CD4-positive, CD25-positive, alpha-beta regulatory T cell (primary cell): ENCODE results near the gene AMER3. TPM values are rescaled to one million over a fixed set of nuclear protein-coding genes. Genes with fewer than 3 reads are reported as not detected.
A peak's percentile ranks its signal among the peaks of the same experiment; 100 is the strongest.
"Not testable (repeated sequence)": the region's sequence is repeated elsewhere in the genome, so short reads cannot be mapped to it uniquely, and the experiment has no call there.

Source experiments
- ATAC-seq, 2 donors: fragments of 150-1000 bp; cut with Tn5 transposase; one replicate each; pipeline ENCODE4 v1.10.0; 2021; ENCODE audit warnings: low read depth in 2 of 2, moderate number of reproducible peaks in 2 of 2, moderate library complexity in 1 of 2
- DNase-seq, 3 donors: peaks; one replicate each; pipeline versions ENCODE4 v3.0.0 to v3.0.0-alpha.2; 2012 to 2022; ENCODE audit warnings: mixed read lengths in 1 of 3
- H3K27ac ChIP-seq: one replicate; pipeline ENCODE4 v1.7.0; 2013; ENCODE audit warnings: mild to moderate bottlenecking, low read length; ENCODE audit not compliant: insufficient read depth, poor library complexity, severe bottlenecking
- H3K27me3 ChIP-seq: one replicate; pipeline ENCODE4 v1.7.0; 2013; ENCODE audit warnings: low read length; ENCODE audit not compliant: control insufficient read depth, insufficient read depth
- H3K36me3 ChIP-seq: one replicate; pipeline ENCODE4 v1.7.0; 2013; ENCODE audit warnings: mild to moderate bottlenecking, low read length, moderate library complexity; ENCODE audit not compliant: control insufficient read depth, insufficient read depth
- H3K4me1 ChIP-seq: 2 replicates; pipeline ENCODE4 v1.7.0; 2013; ENCODE audit warnings: mild to moderate bottlenecking, low read length; ENCODE audit not compliant: insufficient read depth, control insufficient read depth, poor library complexity, severe bottlenecking
- H3K4me3 ChIP-seq: one replicate; pipeline ENCODE4 v1.7.0; 2013; ENCODE audit warnings: low read depth, mild to moderate bottlenecking, low read length, moderate library complexity
- H3K9me3 ChIP-seq, 2 experiments: 1 replicate in 1 of 2; 2 replicates in 1 of 2; pipeline ENCODE4 v1.7.0; 2013; ENCODE audit warnings: low read length in 2 of 2, mild to moderate bottlenecking in 1 of 2, moderate library complexity in 1 of 2; ENCODE audit not compliant: control insufficient read depth in 2 of 2
- H3K27ac Mint-ChIP-seq, 3 donors: one replicate each; pipeline ENCODE4 v1.8.0; 2020 to 2022; ENCODE audit warnings: mild to moderate bottlenecking in 3 of 3, mixed read lengths in 3 of 3, moderate library complexity in 2 of 3
- H3K27me3 Mint-ChIP-seq: one replicate; pipeline ENCODE4 v1.8.0; 2022; ENCODE audit warnings: mild to moderate bottlenecking, mixed read lengths
- H3K36me3 Mint-ChIP-seq: one replicate; pipeline ENCODE4 v1.8.0; 2020; ENCODE audit warnings: mixed read lengths
- H3K4me1 Mint-ChIP-seq, 4 donors: one replicate each; pipeline ENCODE4 v1.8.0; 2020 to 2022; ENCODE audit warnings: mixed read lengths in 4 of 4, mild to moderate bottlenecking in 1 of 4
- H3K4me3 Mint-ChIP-seq, 4 donors: one replicate each; pipeline ENCODE4 v1.8.0; 2020 to 2022; ENCODE audit warnings: mild to moderate bottlenecking in 4 of 4, mixed read lengths in 4 of 4, moderate library complexity in 3 of 4
- H3K9me3 Mint-ChIP-seq, 7 donors: one replicate each; pipeline ENCODE4 v1.8.0; 2020 to 2022; ENCODE audit warnings: mixed read lengths in 7 of 7, mild to moderate bottlenecking in 3 of 7, moderate library complexity in 2 of 7
- polyA plus RNA-seq, 4 donors: library from polyadenylated mRNA; unstranded; fragments of 300-500 nt; fragmentation: Illumina TruSeq; gene quantifications; one replicate each; pipeline ENCODE4 v1.2.3, GENCODE V29; 2021
- total RNA-seq: library from RNA; stranded (reverse); gene quantifications from one replicate; pipeline ENCODE4 v1.2.3, GENCODE V29; 2022

AMER3 gene
- total and polyA plus RNA-seq, 5 donors from 2014 or later = not detected

DNA sequence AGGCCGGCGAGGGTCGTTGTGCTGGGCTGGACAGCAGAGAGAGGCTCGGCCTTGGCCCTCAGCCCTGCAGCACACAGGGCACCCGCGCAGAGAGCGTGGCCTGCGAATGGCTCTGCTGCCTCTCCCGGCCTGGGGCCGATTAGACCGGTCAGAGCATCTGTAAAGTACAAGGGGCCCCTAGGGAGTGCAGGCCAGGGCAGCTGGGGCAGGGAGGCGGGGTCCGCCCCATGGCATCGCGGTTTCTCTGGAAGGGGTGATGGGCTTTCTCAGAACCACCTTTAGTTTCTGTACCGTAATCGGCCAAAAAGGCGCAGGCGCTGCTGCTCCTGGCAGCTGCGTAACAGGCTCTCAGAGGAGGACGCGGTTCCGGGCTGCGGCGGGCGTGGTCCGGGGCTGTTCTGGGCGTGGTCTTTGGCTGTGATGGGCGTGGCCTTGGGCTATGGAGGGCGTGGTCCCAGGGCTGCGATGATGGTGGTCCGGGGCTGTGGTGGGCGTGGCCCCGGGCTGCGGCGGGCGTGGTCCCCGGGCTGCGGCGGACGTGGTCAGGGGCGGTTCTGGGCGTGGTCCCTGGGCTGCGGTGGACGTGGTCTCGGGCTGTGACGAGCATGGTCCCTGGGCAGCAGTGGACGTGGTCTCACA is 27.9 kb upstream of the AMER3 start:
- H3K9me3 Mint-ChIP-seq = peaks cover 0 to 4% (median 1%) of the 10 kb centered on the region in 7 donors
- Histone ChIP-seq H3K4me3 (peak overlapping the region; percentile 63), H3K27ac (peak overlapping the region; percentile 82), H3K9me3 (no peaks in the 10 kb centered on the region), H3K36me3 (no peaks in the 10 kb centered on the region), H3K27me3 (no peaks in the 10 kb centered on the region), H3K4me1 (peaks cover 17% of the 10 kb centered on the region)
- H3K36me3 Mint-ChIP-seq = no peaks in the 10 kb centered on the region
- peak; percentile 81 to 91 (median 88) for DNase-seq
- ATAC-seq = peak; percentile 89 to 93
- H3K27ac Mint-ChIP-seq = peak overlapping the region; percentile 94 to 95 (median 94)
- H3K4me3 Mint-ChIP-seq = peak overlapping the region in 3 of 4 donors; percentile 86 to 92 (median 90)
- H3K27me3 Mint-ChIP-seq = peaks cover 9% of the 10 kb centered on the region
- H3K4me1 Mint-ChIP-seq = peaks cover 0 to 25% (median 7%) of the 10 kb centered on the region in 4 donors

- Mint-ChIP-seq H3K4me3 (peak overlapping the region in 3 of 4 donors; percentile 47 to 90 (median 86)), H3K36me3 (no peaks in the 10 kb centered on the region), H3K27ac (peak overlapping the region in 2 of 3 donors; percentile 92 to 94), H3K9me3 (peaks cover 0 to 4% (median 0%) of the 10 kb centered on the region in 7 donors), H3K4me1 (peaks cover 0 to 25% (median 7%) of the 10 kb centered on the region in 4 donors), H3K27me3 (peaks cover 9% of the 10 kb centered on the region)
- no peaks in the 10 kb centered on the region for H3K27me3 ChIP-seq
- peaks cover 17% of the 10 kb centered on the region for H3K4me1 ChIP-seq
- ATAC-seq (peak; percentile 19 to 20), DNase-seq (peak in 2 of 3 donors; percentile 40 to 51)
- H3K27ac ChIP-seq = peak overlapping the region; percentile 82
- no peaks in the 10 kb centered on the region for H3K9me3 ChIP-seq
- no peaks in the 10 kb centered on the region for H3K36me3 ChIP-seq
- peak overlapping the region; percentile 37 for H3K4me3 ChIP-seq
Measured at GRCh38 chr2:130728007-130728454, 27.3 kb upstream of the AMER3 start.

DNA sequence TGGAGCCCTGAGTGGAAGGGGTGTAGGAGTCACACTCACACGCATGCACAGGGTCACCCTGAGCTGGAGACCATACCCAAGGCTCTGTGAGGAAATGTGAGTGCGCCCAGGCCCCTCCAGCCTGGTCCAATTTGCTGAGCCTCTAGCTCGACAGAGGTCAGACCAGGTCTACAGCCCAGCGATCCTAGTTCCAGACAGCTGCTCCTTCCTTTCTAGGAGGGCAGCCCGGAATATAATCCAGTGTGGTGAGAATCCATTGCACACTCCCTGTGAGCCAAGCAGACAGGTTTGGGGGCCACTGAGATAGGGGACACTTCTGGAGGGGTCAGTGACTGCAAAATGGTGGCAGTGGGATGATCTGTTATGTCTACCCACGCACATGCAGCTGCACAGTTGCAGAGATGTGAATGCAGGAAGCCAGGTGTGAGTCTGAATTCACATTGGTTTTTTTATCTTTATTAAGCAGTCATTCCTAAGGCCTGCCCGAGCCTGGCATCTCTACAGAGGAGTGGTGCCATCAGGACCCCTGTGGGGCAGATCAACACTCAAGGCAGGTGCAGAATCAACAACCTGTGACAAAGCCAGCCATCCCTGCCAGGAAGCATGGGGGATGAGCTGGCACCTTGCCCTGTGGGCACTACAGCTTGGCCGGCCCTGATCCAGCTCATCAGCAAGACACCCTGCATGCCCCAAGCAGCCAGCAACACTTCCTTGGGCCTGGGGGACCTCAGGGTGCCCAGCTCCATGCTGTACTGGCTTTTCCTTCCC is 26.6 kb upstream of the AMER3 start, which contains the start of gene GPR148:
GPR148 (plus strand) TSS at position 522 of the 768 bp plus-strand sequence; CDS start at position 604, 82 bp downstream.
- H3K27me3 Mint-ChIP-seq = peaks cover 9% of the 10 kb centered on the region
- Histone ChIP-seq H3K27ac (peak within 1 kb of the TSS; percentile 82), H3K36me3 (no peaks in the 10 kb centered on the region), H3K27me3 (no peaks in the 10 kb centered on the region), H3K4me3 (peak within 1 kb of the TSS; percentile 37), H3K4me1 (peaks cover 17% of the 10 kb centered on the region), H3K9me3 (no peaks in the 10 kb centered on the region)
- DNase-seq (peak in 1 of 3 donors; percentile 13), ATAC-seq (no peak)
- no peaks in the 10 kb centered on the region for H3K36me3 Mint-ChIP-seq
- H3K9me3 Mint-ChIP-seq = peaks cover 0 to 4% (median 0%) of the 10 kb centered on the region in 7 donors
- peak within 1 kb of the TSS; percentile 81 to 92 (median 88) for H3K4me3 Mint-ChIP-seq
- peaks cover 0 to 25% (median 7%) of the 10 kb centered on the region in 4 donors for H3K4me1 Mint-ChIP-seq
- peak within 1 kb of the TSS; percentile 81 to 94 (median 92) for H3K27ac Mint-ChIP-seq

GRCh38 chr2:130729322-130730299 is 25.7 kb upstream of the AMER3 start:
- Mint-ChIP-seq H3K9me3 (peaks cover 0 to 6% (median 1%) of the 10 kb centered on the region in 7 donors), H3K27me3 (peaks cover 9% of the 10 kb centered on the region), H3K27ac (peak overlapping the region; percentile 7 to 81 (median 71)), H3K4me1 (peaks cover 0 to 25% (median 7%) of the 10 kb centered on the region in 4 donors), H3K36me3 (no peaks in the 10 kb centered on the region), H3K4me3 (peak overlapping the region; percentile 1 to 92 (median 82))
- DNase-seq (peak in 1 of 3 donors; percentile 6), ATAC-seq (no peak)
- Histone ChIP-seq H3K27me3 (no peaks in the 10 kb centered on the region), H3K27ac (no peak overlapping the region), H3K9me3 (no peaks in the 10 kb centered on the region), H3K4me3 (no peak overlapping the region), H3K36me3 (no peaks in the 10 kb centered on the region), H3K4me1 (peaks cover 17% of the 10 kb centered on the region)

DNA sequence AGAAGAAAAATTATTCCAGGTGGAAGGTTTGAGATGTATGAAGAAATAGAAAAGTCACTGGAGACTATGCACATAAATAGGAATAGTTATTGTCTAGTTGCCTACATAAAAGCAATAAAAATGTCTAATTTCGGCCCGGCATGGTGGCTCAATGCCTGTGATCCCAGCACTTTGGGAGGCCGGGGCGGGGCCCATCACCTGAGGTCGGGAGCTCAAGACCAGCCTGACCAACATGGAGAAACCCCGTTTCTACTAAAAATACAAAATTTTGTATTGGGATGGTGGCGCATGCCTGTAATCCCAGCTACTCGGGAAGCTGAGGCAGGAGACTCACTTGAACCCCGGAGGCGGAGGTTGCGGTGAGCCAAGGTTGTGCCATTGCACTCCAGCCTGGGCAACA is 23.1 kb upstream of the AMER3 start:
- H3K27me3 ChIP-seq, H3K27me3 Mint-ChIP-seq, H3K4me1 ChIP-seq, H3K36me3 Mint-ChIP-seq, H3K27ac ChIP-seq, H3K9me3 ChIP-seq, H3K27ac Mint-ChIP-seq, H3K4me3 ChIP-seq, DNase-seq, H3K36me3 ChIP-seq, ATAC-seq: not testable (repeated sequence)
- H3K4me1 Mint-ChIP-seq = peaks cover 0 to 13% (median 6%) of the 10 kb centered on the region in 4 donors
- H3K9me3 Mint-ChIP-seq = peaks cover 0 to 13% (median 3%) of the 10 kb centered on the region in 7 donors
- peak overlapping the region in 1 of 4 donors; percentile 68 for H3K4me3 Mint-ChIP-seq

- H3K27me3 ChIP-seq = no peaks in the 10 kb centered on the region
- H3K4me3 ChIP-seq = no peak overlapping the region
- no peak overlapping the region for H3K4me3 Mint-ChIP-seq
- H3K36me3 ChIP-seq = no peaks in the 10 kb centered on the region
- no peak for ATAC-seq
- H3K27ac ChIP-seq = no peak overlapping the region
- peaks cover 0 to 13% (median 1%) of the 10 kb centered on the region in 7 donors for H3K9me3 Mint-ChIP-seq
- no peaks in the 10 kb centered on the region for H3K4me1 Mint-ChIP-seq
- H3K9me3 ChIP-seq = no peaks in the 10 kb centered on the region
- H3K4me1 ChIP-seq = no peaks in the 10 kb centered on the region
- no peaks in the 10 kb centered on the region for H3K36me3 Mint-ChIP-seq
- H3K27ac Mint-ChIP-seq = no peak overlapping the region
- H3K27me3 Mint-ChIP-seq = peaks cover 4% of the 10 kb centered on the region
- no peak for DNase-seq
Measured at GRCh38 chr2:130735200-130735599, 20.1 kb upstream of the AMER3 start.

DNA sequence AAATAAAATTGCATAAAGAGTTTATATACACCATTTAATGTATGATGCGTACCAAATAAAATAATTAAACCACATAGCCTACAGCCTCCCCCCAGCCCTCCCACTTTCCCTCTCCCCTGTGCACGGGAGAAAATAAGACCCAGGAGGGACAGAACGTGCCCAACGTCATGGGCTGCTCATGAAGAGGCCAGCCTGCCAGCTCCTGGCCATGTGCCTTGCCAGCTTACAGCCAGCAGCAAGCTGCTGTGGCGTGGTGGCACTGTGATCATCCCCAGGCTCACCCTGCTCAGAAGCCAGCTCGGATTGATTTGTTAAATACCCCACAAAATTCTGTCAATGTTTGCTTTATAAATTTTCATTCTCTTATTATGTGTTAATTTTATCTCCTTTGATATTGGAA is 18.9 kb upstream of the AMER3 start:
- DNase-seq = no peak
- no peaks in the 10 kb centered on the region for H3K4me1 ChIP-seq
- no peaks in the 10 kb centered on the region for H3K9me3 ChIP-seq
- no peaks in the 10 kb centered on the region for H3K36me3 ChIP-seq
- H3K27me3 Mint-ChIP-seq = no peaks in the 10 kb centered on the region
- ATAC-seq = no peak
- no peaks in the 10 kb centered on the region for H3K27me3 ChIP-seq
- no peak overlapping the region for H3K4me3 ChIP-seq
- no peaks in the 10 kb centered on the region for H3K36me3 Mint-ChIP-seq
- H3K27ac Mint-ChIP-seq = no peak overlapping the region
- H3K27ac ChIP-seq = no peak overlapping the region
- peaks cover 0 to 13% (median 1%) of the 10 kb centered on the region in 7 donors for H3K9me3 Mint-ChIP-seq
- no peak overlapping the region for H3K4me3 Mint-ChIP-seq
- H3K4me1 Mint-ChIP-seq = no peaks in the 10 kb centered on the region
